Suprapubic skin (tissue), 4 donors: ENCODE data around the gene PLPP1. TPM values are rescaled to one million over a fixed set of nuclear protein-coding genes. Genes with fewer than 3 reads are reported as not detected.

Source experiments
- DNase-seq, 2 donors: peaks; one replicate each; pipeline ENCODE4 v3.0.0-alpha.2; 2019; ENCODE audit warnings: low spot score in 2 of 2
- H3K27ac ChIP-seq: fragments of 200-600 bp; sonication (generic); one replicate; pipeline ENCODE4 v1.5.1; 2019
- H3K27me3 ChIP-seq: fragments of 200-600 bp; sonication (generic); one replicate; pipeline ENCODE4 v1.5.1; 2019
- H3K36me3 ChIP-seq: fragments of 200-600 bp; sonication (generic); one replicate; pipeline ENCODE4 v1.5.1; 2019
- H3K4me1 ChIP-seq: fragments of 200-600 bp; sonication (generic); one replicate; pipeline ENCODE4 v1.5.1; 2019
- H3K4me3 ChIP-seq: fragments of 200-600 bp; sonication (generic); one replicate; pipeline ENCODE4 v1.5.1; 2019; ENCODE audit warnings: mild to moderate bottlenecking
- H3K9me3 ChIP-seq: fragments of 200-600 bp; sonication (generic); one replicate; pipeline ENCODE4 v1.5.1; 2019
- CTCF ChIP-seq, 2 donors: fragments of 200-600 bp in 1 of 2; fragments of 450-650 bp in 1 of 2; sonication (generic) in 1 of 2; IDR thresholded peaks; one replicate each; pipeline ENCODE4 v1.5.1; 2016 to 2019; ENCODE audit warnings: antibody characterized with exemption in 2 of 2, mild to moderate bottlenecking in 1 of 2, moderate library complexity in 1 of 2
- EP300 ChIP-seq: sonication (generic); formaldehyde crosslinking; IDR thresholded peaks from one replicate; pipeline ENCODE4 v1.6.1; 2017; ENCODE audit warnings: antibody characterized with exemption
- POLR2A ChIP-seq, 2 donors: fragments of 450-650 bp; IDR thresholded peaks; one replicate each; pipeline ENCODE4 v1.6.1; 2017; ENCODE audit warnings: antibody characterized with exemption in 2 of 2, mild to moderate bottlenecking in 2 of 2, moderate library complexity in 2 of 2
- POLR2AphosphoS5 ChIP-seq, 3 donors: sonication (generic); formaldehyde crosslinking; IDR thresholded peaks; one replicate each; pipeline ENCODE4 v1.6.1; 2017; ENCODE audit warnings: antibody characterized with exemption in 3 of 3
- WGBS: methylation state at CpG from one replicate; pipeline ENCODE4 v1.1.5; 2018; 5-methylcytosine and 5-hydroxymethylcytosine counted together
- total RNA-seq, 4 donors: library from RNA; depleted of rRNA; stranded (reverse); fragments of >200 nt; gene quantifications; one replicate each; pipeline ENCODE4 v1.1.0, GENCODE V29; 2016

Gene PLPP1
- total RNA-seq, 4 donors from 2014 or later = 57.8 to 81.6 (median 69.1) TPM

- Histone ChIP-seq H3K36me3 (peaks cover 2% of the 10 kb centered on the region), H3K4me1 (no peaks in the 10 kb centered on the region), H3K27me3 (no peaks in the 10 kb centered on the region), H3K4me3 (no peak overlapping the region), H3K27ac (no peak overlapping the region), H3K9me3 (no peaks in the 10 kb centered on the region)
- TF ChIP-seq POLR2AphosphoS5 (IDR thresholded peaks at IDR 0.05) (no peak), POLR2A (IDR thresholded peaks at IDR 0.05) (no peak), CTCF (IDR thresholded peaks at IDR 0.05) (no peak), EP300 (no peak)
- DNase-seq = no peak
- 97% methylated on average over 3 of the region's 3 CpGs for WGBS
Measured at GRCh38 chr5:55485073-55485472, 49.7 kb downstream of the PLPP1 start.

DNA sequence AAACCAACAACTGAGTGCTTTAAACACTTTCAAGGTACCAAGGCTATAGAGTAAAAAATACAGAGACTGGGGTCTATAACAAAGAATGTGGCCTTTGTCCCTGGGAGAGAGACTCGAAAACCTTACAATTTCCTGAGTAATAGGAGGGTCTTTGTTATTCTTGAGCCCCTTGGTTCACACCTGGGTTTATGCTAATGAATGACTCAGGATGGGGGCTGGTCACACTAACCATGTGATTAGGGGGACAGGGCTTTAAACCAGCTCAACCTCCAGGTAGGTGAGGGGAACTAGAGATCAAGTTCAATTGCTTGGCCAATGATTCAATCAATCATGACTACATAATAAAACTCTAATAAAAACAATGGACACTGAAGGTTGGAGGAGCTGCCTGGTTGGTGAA lies 50.2 kb downstream of the PLPP1 start:
- no peak for DNase-seq
- Histone ChIP-seq H3K27me3 (no peaks in the 10 kb centered on the region), H3K4me1 (no peaks in the 10 kb centered on the region), H3K9me3 (no peaks in the 10 kb centered on the region), H3K27ac (no peak overlapping the region), H3K36me3 (peaks cover 2% of the 10 kb centered on the region), H3K4me3 (no peak overlapping the region)
- TF ChIP-seq EP300 = no peak
- TF ChIP-seq POLR2AphosphoS5 (IDR thresholded peaks at IDR 0.05) = no peak
- no peak for TF ChIP-seq POLR2A (IDR thresholded peaks at IDR 0.05)
- no peak for TF ChIP-seq CTCF (IDR thresholded peaks at IDR 0.05)
- 95% methylated on average over 1 of the region's 1 CpG for whole genome bisulfite sequencing

GRCh38 chr5:55483885-55484284 lies 50.9 kb downstream of the PLPP1 start:
- H3K27ac ChIP-seq = no peak overlapping the region
- 88% methylated on average over 3 of the region's 3 CpGs for WGBS
- H3K9me3 ChIP-seq = no peaks in the 10 kb centered on the region
- H3K4me3 ChIP-seq = no peak overlapping the region
- TF ChIP-seq CTCF (IDR thresholded peaks at IDR 0.05) (no peak), EP300 (no peak), POLR2AphosphoS5 (IDR thresholded peaks at IDR 0.05) (no peak), POLR2A (IDR thresholded peaks at IDR 0.05) (no peak)
- DNase-seq = no peak
- peaks cover 2% of the 10 kb centered on the region for H3K36me3 ChIP-seq
- H3K27me3 ChIP-seq = no peaks in the 10 kb centered on the region
- no peaks in the 10 kb centered on the region for H3K4me1 ChIP-seq

DNA sequence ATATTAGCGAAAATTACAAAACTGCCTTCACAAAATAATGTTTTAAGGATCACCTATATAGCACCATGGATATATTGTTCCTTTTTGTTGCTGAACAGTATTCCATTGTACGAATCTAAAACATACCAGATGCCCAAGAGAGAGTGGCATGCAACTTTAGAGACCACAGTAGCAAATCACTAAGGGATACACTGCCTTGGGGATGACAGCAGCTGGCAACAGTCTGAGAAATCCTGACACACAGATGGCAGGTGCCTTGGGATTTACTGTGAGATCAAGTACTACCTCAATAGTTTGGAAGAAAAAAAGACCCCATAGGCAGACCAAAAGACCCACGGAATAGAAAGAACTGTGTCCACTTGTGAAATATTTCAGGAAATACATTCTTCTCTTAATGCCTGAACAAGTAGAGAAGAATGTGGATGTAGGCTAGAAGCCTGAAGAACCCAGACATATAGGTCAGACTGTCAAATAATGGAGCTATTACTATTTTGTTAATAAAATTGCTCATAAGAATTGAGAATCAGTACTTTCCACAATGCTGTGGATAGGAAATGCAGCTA lies 53.4 kb downstream of the PLPP1 start:
- no peaks in the 10 kb centered on the region for H3K9me3 ChIP-seq
- H3K27ac ChIP-seq = no peak overlapping the region
- H3K27me3 ChIP-seq = no peaks in the 10 kb centered on the region
- 72% methylated on average over 3 of the region's 3 CpGs for WGBS
- no peak overlapping the region for H3K4me3 ChIP-seq
- TF ChIP-seq EP300 (no peak), POLR2A (IDR thresholded peaks at IDR 0.05) (no peak), POLR2AphosphoS5 (IDR thresholded peaks at IDR 0.05) (no peak), CTCF (IDR thresholded peaks at IDR 0.05) (no peak)
- no peaks in the 10 kb centered on the region for H3K36me3 ChIP-seq
- H3K4me1 ChIP-seq = no peaks in the 10 kb centered on the region
- no peak for DNase-seq

GRCh38 chr5:55480781-55481180 lies 54.0 kb downstream of the PLPP1 start:
- TF ChIP-seq POLR2AphosphoS5 (IDR thresholded peaks at IDR 0.05) = no peak
- TF ChIP-seq CTCF (IDR thresholded peaks at IDR 0.05) = no peak
- no peak for TF ChIP-seq POLR2A (IDR thresholded peaks at IDR 0.05)
- TF ChIP-seq EP300 = no peak
- H3K4me3 ChIP-seq = no peak overlapping the region
- WGBS = 91% methylated on average over 3 of the region's 3 CpGs
- H3K27me3 ChIP-seq = no peaks in the 10 kb centered on the region
- no peaks in the 10 kb centered on the region for H3K4me1 ChIP-seq
- H3K27ac ChIP-seq = no peak overlapping the region
- no peaks in the 10 kb centered on the region for H3K9me3 ChIP-seq
- no peak for DNase-seq
- no peaks in the 10 kb centered on the region for H3K36me3 ChIP-seq
